ENCODE data around the gene GTPBP6.
"Not testable (repeated sequence)": the region's sequence is repeated elsewhere in the genome, so short reads cannot be mapped to it uniquely, and the experiment has no call there.

Gene GTPBP6

GRCh38 chrX:258291-259040 lies 60.1 kb downstream of the GTPBP6 start:
- H3K27me3 ChIP-seq (ENCODE audit: insufficient read depth, low read length, poor library complexity): no peaks in the 10 kb centered on the region
- no peaks in the 10 kb centered on the region for H3K79me1 ChIP-seq (ENCODE audit: low read length)
- H3K9ac ChIP-seq (ENCODE audit: low read length): no peak overlapping the region
- H2BK120ac ChIP-seq (ENCODE audit: low read depth, low read length): no peak overlapping the region
- H4K8ac ChIP-seq (ENCODE audit: low read depth, low read length): no peak overlapping the region
- H3K23ac ChIP-seq (ENCODE audit: low read length): no peak overlapping the region
- no peaks in the 10 kb centered on the region for H3K79me2 ChIP-seq (ENCODE audit: control insufficient read depth, insufficient read depth, low read length)
- H3K27ac ChIP-seq (ENCODE audit: low read depth, low read length): no peak overlapping the region
- H3K4me2 ChIP-seq (ENCODE audit: low read length): no peak overlapping the region
- no peak overlapping the region for H3K18ac ChIP-seq (ENCODE audit: low read length)
- H3K4me1 ChIP-seq (ENCODE audit: control insufficient read depth, low read depth, low read length): no peaks in the 10 kb centered on the region
- no peaks in the 10 kb centered on the region for H3K36me3 ChIP-seq (ENCODE audit: control insufficient read depth, insufficient read depth, low read length)
- no peak for DNase-seq
- H3K4ac ChIP-seq (ENCODE audit: low read depth, low read length): no peak overlapping the region
- no peak overlapping the region for H2AK5ac ChIP-seq (ENCODE audit: low read length)
- no peak overlapping the region for H4K5ac ChIP-seq (ENCODE audit: low read length)
- no peak overlapping the region for H2BK5ac ChIP-seq (ENCODE audit: low read length)
- WGBS (ENCODE audit: extremely low coverage, insufficient coverage, low lambda C conversion rate): no CpG with 5 or more reads among the region's 8 CpGs
- H2BK15ac ChIP-seq (replicated peaks; ENCODE audit: low read depth): no peak overlapping the region
- no peak overlapping the region for H3K4me3 ChIP-seq (ENCODE audit: low read length)
- no peak overlapping the region for H3K56ac ChIP-seq (ENCODE audit: low read length)

GRCh38 chrX:257681-258289 lies 60.8 kb downstream of the GTPBP6 start:
- Histone ChIP-seq H2BK5ac (ENCODE audit: low read length) (no peak overlapping the region), H3K9ac (ENCODE audit: low read length) (no peak overlapping the region), H2AK5ac (ENCODE audit: low read length) (no peak overlapping the region), H3K4me1 (ENCODE audit: control insufficient read depth, low read depth, low read length) (no peaks in the 10 kb centered on the region), H3K23ac (ENCODE audit: low read length) (no peak overlapping the region), H3K79me2 (ENCODE audit: control insufficient read depth, insufficient read depth, low read length) (no peaks in the 10 kb centered on the region), H4K5ac (ENCODE audit: low read length) (no peak overlapping the region), H3K36me3 (ENCODE audit: control insufficient read depth, insufficient read depth, low read length) (no peaks in the 10 kb centered on the region), H2BK15ac (replicated peaks; ENCODE audit: low read depth) (no peak overlapping the region), H3K4me3 (ENCODE audit: low read length) (no peak overlapping the region), H3K18ac (ENCODE audit: low read length) (no peak overlapping the region), H3K4ac (ENCODE audit: low read depth, low read length) (no peak overlapping the region), H3K27me3 (ENCODE audit: insufficient read depth, low read length, poor library complexity) (no peaks in the 10 kb centered on the region), H3K56ac (ENCODE audit: low read length) (no peak overlapping the region), H2BK120ac (ENCODE audit: low read depth, low read length) (no peak overlapping the region), H4K8ac (ENCODE audit: low read depth, low read length) (no peak overlapping the region), H3K27ac (ENCODE audit: low read depth, low read length) (no peak overlapping the region), H3K79me1 (ENCODE audit: low read length) (no peaks in the 10 kb centered on the region), H3K4me2 (ENCODE audit: low read length) (no peak overlapping the region)
- no CpG with 5 or more reads among the region's 21 CpGs for WGBS (ENCODE audit: extremely low coverage, insufficient coverage, low lambda C conversion rate)
- no peak for DNase-seq

GRCh38 chrX:257054-257453 lies 61.5 kb downstream of the GTPBP6 start:
- not testable (repeated sequence) for H3K4me2 ChIP-seq (ENCODE audit: low read length); H2BK5ac ChIP-seq (ENCODE audit: low read length); H2BK120ac ChIP-seq (ENCODE audit: low read depth, low read length); H3K27me3 ChIP-seq (ENCODE audit: insufficient read depth, low read length, poor library complexity); H3K27ac ChIP-seq (ENCODE audit: low read depth, low read length); H3K79me2 ChIP-seq (ENCODE audit: control insufficient read depth, insufficient read depth, low read length); H3K79me1 ChIP-seq (ENCODE audit: low read length); H3K4ac ChIP-seq (ENCODE audit: low read depth, low read length); H3K4me3 ChIP-seq (ENCODE audit: low read length); H4K5ac ChIP-seq (ENCODE audit: low read length); H3K9ac ChIP-seq (ENCODE audit: low read length); H3K4me1 ChIP-seq (ENCODE audit: control insufficient read depth, low read depth, low read length); H3K36me3 ChIP-seq (ENCODE audit: control insufficient read depth, insufficient read depth, low read length); H4K8ac ChIP-seq (ENCODE audit: low read depth, low read length); H3K18ac ChIP-seq (ENCODE audit: low read length); H2BK15ac ChIP-seq (replicated peaks; ENCODE audit: low read depth); H3K56ac ChIP-seq (ENCODE audit: low read length); H3K23ac ChIP-seq (ENCODE audit: low read length); H2AK5ac ChIP-seq (ENCODE audit: low read length); DNase-seq
- WGBS (ENCODE audit: extremely low coverage, insufficient coverage, low lambda C conversion rate): no CpG with 5 or more reads among the region's 14 CpGs

- H3K9ac ChIP-seq (ENCODE audit: low read length): no peak overlapping the region
- no peaks in the 10 kb centered on the region for H3K79me1 ChIP-seq (ENCODE audit: low read length)
- no CpG with 5 or more reads among the region's 28 CpGs for WGBS (ENCODE audit: extremely low coverage, insufficient coverage, low lambda C conversion rate)
- no peak overlapping the region for H2AK5ac ChIP-seq (ENCODE audit: low read length)
- no peak overlapping the region for H2BK5ac ChIP-seq (ENCODE audit: low read length)
- H2BK15ac ChIP-seq (replicated peaks; ENCODE audit: low read depth): no peak overlapping the region
- no peak overlapping the region for H3K18ac ChIP-seq (ENCODE audit: low read length)
- H3K27ac ChIP-seq (ENCODE audit: low read depth, low read length): no peak overlapping the region
- H4K8ac ChIP-seq (ENCODE audit: low read depth, low read length): no peak overlapping the region
- no peaks in the 10 kb centered on the region for H3K36me3 ChIP-seq (ENCODE audit: control insufficient read depth, insufficient read depth, low read length)
- no peak overlapping the region for H3K4me3 ChIP-seq (ENCODE audit: low read length)
- H3K27me3 ChIP-seq (ENCODE audit: insufficient read depth, low read length, poor library complexity): no peaks in the 10 kb centered on the region
- DNase-seq: no peak
- no peak overlapping the region for H4K5ac ChIP-seq (ENCODE audit: low read length)
- no peak overlapping the region for H3K56ac ChIP-seq (ENCODE audit: low read length)
- H3K79me2 ChIP-seq (ENCODE audit: control insufficient read depth, insufficient read depth, low read length): no peaks in the 10 kb centered on the region
- H3K4me1 ChIP-seq (ENCODE audit: control insufficient read depth, low read depth, low read length): no peaks in the 10 kb centered on the region
- H2BK120ac ChIP-seq (ENCODE audit: low read depth, low read length): no peak overlapping the region
- no peak overlapping the region for H3K4ac ChIP-seq (ENCODE audit: low read depth, low read length)
- H3K4me2 ChIP-seq (ENCODE audit: low read length): no peak overlapping the region
- H3K23ac ChIP-seq (ENCODE audit: low read length): no peak overlapping the region
Measured at GRCh38 chrX:255923-256331, 62.7 kb downstream of the GTPBP6 start.
